ENCODE data around the gene CDH4. TPM values are rescaled to one million over a fixed set of nuclear protein-coding genes. Genes with fewer than 3 reads are reported as not detected.

The CDH4 gene
- total RNA-seq, 1 donor from 2014 or later, result 22.3 TPM

DNA sequence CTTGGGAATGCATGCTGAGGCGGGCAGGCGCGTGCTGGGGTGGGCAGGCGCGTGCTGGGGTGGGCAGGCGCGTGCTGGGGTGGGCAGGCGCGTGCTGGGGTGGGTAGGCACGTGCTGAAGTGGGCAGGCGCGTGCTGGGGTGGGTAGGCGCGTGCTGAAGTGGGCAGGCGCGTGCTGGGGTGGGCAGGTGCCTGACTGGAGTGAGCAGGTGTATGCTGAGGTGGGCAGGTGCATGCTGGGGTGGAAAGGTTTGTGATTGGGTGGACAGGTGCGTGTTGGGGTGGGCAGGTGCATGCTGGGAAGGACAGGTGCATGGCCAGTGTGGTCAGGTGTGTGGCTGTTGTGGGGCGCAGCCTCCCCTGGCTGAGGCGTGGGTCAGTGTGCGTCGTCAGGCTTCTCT is 404.1 kb downstream of the CDH4 start:
- DNase-seq, result no peak

DNA sequence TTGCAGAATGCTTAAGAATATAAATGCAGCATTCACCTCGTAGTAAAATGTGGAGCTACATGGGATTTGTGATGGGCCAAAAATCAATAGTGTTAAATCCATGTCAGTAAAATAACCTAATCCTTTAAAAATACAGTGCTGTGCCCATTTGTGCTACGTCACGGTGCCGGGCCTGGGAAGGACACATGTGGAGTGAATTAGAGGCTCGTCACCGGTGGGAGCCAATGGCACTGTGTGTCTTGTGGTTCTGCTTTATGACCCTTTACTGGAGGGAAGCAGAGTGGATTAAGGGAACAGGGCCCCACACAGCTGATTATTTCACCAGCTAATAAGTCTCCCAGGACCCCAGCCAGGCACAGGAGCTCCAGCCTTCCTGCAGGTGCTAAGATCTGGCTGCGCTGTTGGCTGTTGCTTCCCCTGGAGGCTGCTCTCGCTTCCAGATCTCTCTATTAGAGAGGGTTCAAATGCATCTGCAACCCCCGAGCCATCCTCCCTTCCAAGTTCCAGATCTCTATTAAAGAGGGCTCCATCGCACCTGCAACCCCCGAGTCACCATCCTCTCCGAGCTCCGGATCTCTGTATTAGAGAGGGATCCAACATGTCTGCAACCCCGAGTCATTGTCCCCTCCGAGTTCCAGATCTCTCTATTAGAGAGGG is 405.8 kb downstream of the CDH4 start:
- DNase-seq, result no peak

DNA sequence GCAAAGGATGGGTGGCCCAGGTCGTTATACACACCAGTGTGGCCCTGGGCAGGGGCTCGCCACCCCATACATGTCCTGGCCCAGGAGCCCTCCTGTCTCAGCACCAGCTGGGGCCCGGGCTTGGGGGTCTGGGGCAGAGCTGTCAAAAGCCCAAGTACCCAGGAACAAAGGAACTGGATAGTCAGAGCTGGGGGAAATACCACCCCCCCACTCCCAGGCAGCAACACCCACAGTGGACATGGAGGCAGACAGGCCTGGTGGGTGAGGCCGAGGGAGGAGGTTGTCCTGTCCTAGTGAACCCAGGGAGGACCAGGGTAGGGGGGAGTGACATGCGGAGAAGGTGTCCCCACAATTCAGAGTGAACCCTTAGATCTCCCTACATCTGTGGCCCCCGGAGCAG is 406.5 kb downstream of the CDH4 start:
- no peak for DNase-seq

DNA sequence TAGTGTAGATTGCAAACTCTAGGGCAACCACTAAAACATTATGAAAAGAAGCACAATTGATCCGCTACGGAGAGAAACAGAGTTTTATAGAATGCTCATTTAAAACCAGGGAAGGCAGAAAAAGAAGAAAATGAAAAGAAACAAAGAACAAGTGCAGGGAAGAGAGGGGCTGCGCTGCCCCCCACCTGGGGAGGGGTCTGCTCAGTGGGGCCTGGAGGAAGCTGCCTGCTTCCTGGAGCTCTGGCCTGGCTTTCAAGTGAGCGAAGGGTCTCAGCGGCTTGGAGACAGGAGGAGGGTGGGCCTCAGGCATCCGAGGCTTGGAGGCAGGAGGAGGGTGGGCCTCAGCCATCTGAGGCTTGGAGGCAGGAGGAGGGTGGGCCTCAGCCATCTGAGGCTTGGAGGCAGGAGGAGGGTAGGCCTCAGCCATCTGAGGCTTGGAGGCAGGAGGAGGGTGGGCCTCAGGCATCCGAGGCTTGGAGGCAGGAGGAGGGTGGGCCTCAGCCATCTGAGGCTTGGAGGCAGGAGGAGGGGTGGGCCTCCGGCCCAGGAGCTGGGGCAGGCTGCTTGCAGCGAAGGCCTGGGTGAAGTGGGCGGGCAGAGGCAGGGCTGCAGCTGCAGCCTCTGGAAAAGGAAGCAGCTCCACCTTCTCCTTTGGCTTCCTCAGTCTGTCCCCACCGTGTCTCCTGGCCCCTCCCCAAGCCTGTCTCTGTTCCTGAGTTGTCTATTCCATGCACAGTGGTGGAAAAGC is 407.4 kb downstream of the CDH4 start:
- DNase-seq, result no peak

DNA sequence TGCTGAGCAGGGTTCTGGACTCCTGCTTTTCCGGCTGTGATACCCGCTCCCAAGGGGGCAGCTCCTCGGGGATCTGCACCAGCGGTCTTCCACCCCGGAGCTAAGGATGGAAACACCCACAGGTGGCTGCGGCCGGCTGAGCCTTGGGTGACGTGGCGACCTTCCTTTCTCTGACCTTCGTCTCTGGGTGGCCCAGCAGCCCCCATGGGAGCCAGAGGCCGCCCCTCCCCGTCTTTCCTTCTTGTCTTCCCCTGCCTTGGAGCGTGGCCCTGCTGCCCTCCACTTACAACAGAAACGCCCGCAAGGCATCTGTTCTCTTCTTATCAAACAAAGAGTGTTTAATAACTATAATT is 407.9 kb downstream of the CDH4 start:
- DNase-seq, result no peak

DNA sequence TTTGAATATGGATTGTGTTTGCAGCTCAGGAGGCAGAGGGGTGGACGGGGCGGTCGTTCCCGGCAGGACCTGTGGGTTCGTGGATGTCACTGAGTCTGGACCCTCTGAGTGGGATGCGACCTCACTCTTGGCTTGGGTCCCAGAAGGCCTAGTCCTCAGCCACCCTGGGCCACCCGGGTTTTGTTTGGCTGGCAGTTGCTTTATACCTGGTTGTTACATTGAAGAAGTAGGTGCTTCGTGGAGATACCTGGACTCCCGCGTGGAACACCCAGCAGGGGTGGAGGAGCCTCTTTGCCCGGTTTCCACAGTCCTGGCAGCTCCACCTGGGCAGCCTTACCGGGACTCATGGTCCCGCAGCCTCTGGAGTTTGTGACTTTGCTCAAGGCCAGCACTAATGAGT is 408.5 kb downstream of the CDH4 start:
- DNase-seq, result no peak

DNA sequence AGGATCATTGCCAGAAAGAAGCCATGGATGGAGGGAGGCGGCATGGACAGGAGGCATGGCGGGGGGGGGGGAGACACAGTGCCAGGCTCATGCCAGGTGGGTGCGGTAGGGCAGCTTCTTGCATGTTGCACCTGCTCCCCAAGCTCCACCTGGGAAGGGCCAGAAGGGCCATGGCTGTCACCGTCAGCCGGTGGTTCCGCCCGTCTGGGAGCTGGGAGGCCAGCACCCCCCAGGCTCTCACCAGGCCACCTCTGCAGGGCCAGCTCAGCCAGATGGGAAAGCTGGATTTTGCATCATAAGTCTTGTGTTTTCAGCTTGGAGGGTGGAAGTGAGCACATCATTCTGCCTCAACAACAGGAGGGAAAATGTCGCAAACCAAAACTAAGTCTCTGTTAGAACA is 409.0 kb downstream of the CDH4 start:
- DNase-seq, result no peak

DNA sequence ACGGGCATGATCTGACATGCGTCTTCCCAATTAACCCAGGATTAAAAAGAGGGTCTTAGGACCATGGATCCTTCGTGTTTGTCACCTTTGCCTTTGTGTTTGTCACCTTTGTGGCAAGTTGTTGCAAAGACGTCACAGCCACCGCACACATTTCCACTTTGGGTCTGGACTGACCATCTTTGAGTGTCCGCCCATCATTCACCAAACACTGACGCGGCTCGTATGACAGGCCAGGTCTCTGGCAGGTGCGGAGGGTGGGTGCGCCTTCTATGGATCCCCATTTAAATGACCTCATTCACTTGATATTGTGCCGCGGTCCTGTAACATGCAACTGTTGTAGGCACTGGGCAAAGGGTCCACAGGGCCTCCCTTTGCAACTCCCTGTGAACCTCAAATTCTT is 409.5 kb downstream of the CDH4 start:
- no peak for DNase-seq

DNA sequence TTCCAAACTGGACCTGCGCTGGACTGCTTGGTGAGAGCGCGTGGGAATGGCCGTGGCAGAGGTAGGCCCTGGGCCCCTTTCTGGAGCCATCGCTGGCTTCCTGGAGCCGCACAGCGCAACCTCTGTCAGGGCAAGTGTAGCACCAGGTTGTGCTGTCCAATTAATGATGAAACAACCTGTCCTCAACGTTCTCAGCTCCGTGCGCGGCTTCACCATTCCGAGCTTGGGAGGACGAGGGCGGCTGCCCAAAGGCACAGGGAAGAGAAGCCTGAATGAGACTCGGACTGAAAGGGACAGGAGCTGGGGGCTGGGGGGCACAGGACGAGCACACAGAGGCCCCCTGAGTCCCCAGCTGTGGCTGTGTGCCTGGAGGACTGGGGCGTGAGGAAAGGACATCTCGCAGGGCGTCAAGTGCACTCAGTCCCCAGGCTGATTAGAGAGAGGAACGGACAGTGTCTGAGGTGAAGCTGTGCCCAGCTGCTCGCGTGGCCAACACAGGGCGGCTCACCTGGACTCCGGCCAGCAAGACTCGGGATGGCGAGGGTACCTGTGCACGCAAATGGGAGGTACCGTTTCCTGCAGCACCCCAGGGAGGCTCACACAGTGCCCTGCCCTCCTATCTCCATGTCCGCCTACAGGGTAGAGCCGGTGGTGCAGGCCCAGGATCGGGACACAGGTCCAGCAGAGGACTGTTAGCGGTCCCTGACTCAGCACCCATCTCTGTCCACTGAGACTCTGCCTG is 410.3 kb downstream of the CDH4 start:
- no peak for DNase-seq

DNA sequence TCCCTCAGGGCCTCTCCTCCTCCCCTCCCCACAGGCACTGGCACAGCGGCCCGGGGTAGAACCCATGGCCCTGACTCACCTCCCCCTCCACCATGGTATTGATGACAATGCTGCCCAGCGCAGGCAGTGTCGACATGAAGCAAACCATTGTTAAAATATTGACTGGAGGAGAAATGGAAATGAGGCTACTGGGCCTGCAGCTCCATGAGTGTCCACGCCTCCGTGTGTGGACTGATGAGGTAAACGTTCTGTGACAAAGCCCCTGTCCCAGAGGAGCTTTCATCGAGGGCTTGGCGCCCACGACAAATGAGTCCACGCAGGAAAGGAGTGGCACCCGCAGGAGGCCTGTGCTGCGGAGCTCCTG is 410.9 kb downstream of the CDH4 start:
- DNase-seq, result peak; percentile 20

DNA sequence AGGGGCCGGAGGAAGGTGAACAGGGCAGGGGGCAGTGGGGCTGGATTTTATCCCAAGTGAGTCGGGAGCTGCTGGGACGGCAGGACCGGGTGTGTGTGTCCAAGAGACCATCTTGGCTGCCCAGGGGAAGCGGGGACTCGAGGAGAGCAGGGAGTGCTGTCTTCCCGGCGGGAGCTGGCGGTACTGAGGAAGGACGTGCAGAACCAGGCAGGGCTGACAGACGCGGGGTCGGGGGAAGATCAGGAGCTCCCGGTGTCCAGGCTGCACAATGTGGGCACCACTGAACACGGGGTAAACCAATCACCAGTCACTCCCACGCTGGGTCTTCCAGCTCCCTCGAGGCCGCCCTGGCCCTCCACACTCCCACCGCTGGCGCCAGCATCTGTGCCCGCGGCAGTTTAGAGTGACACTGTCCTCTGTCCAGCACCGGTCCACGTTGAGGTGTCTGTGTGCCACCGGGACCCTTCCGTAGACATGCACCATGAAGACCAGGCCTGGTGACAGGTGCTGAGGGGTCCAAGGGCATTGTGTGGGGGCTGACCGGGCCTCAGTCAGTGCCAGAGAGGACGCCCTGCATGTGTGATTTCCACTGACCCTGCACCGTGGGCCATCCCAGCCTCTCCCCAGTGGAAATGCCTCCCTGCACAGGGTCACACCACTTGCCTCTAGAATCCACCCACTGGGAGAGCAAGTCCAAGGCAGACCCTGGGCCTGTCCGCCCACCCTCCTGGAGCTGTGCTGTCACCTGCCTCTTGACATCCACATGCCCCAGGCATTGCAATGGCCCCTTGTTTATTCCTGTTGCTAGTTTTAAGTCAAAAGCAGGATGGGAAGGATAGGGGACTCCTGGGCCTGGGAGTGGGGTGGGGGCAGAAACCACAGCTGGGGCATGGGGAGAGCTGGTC is 411.7 kb downstream of the CDH4 start:
- DNase-seq, result no peak

DNA sequence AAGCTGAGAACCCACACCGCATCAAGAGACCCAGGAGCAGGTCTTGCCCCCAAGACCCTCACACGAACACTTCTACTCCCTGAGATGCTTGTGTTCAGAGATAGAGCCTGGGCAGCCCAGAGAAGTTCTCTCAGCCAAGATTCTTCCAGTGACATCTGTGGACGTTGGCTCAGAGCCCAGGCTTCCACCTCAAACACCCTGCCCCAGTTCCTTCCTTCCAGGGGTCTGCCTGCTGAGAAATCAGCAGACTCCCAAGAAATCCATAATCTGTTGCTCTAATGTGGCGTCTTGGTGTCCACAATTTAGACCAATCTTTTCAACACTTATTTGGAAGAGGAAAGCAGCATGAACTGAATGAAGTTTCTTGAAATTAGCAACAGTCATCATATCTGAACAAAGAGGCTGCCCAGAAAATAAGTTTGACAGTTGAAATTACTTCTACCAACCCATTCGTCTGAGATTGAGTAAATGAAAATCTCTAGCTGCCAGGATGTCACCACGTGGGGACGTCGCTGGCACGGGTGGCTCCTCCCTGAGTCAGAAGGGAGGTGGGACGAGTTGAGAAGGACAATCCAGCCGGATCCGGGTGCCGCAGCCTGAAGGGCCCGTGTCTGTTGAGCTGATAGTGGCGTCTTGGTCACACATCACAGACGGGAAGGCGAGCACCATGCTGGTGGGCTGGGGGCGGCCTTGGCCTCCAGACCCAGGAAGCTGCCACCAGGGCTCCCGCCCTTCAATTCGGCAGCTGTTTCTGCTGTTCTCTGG is 412.7 kb downstream of the CDH4 start:
- no peak for DNase-seq

DNA sequence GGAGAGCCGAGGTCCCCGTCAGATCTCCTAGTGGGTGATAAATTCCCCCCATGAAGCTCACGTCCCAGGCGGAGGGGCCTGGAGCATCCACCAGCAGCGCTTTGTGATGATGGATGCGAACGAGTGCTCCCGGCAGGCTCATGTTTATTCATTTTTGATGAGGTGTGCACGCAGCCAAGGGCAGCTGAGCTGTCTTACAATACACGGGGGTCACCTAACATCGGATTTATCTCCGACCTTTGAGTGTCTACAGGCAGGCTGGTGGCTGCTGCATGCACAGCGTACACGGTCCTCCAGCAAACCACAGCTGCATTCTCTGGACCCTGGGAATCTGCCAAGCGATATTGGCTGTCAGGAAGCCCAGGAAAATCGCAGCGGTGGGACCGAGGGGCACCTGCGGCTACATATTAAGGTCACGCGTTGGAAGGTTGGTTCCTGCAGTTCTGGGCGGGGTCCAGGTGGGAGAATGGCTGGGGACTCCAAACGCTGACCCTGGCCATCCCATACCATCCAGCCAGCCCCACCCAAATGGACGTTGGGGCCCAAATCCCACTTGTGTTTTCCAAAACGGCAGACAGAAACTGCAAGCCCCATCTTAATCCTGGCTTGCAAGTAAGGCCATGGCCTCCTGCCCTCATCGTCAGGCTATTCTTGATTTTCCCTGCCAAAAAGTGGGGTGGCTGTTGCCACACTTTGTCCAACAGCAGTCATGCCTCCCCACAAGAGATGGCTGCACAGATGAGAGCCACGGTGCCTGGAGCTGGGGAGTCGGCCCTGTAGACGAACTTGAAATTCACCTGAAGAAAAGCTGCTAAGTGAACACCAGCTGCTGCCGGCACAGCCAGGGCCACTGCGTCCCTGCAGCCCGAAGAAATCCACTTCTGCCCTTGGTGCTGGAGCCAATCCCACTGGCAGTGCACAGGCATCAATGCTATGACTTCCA is 413.7 kb downstream of the CDH4 start:
- DNase-seq, result no peak

DNA sequence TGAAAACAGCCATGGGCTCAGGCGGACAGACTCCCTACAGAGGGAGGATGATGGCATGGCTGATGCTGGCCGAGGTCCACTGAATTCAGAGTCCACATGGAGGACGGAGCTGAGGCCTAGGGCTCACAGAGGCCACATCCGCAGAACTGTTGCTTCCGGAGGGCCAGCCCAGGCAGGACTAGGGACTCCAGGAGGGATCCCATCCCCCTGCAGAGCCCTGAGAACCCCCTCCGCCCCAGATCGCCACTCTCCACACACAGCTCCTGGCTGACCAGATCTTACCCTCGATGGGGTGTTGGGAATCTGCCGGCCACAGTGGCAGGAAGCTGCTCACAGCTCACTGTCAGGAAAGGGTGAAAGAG is 414.4 kb downstream of the CDH4 start:
- no peak for DNase-seq

DNA sequence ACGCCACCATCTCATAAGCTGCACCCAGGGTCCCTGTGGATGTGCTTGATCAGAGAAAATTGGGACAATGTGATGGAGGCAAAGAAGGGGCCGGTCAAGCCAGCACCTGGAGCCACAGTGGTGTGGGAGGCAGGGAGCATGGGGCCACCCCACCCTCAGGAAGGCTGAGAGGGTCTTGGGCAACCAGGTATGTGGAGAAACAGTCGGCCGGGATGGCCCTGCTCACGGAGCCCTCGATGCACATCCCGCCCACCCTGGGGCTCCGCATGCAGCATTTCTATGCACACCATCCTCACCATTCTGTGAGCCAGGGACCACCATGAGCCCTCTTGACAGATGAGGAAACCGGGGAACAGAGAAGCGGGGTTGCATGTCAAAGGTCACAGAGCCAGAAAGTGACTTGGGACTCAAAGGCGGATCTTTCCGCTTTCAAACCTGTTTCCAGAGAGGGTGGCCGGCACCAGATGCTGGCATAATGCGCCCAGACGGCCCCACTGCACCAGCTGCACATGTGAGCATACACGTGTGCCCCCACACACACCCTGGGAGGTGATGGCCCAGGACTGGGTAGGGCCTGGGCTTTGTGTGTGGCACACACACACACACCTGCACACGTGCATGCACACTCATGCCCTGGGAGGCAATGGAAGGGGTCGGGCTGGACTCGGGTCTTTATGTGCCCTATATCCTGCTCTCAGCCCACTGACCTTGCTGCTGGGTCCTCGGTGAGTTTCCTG is 415.2 kb downstream of the CDH4 start:
- DNase-seq, result no peak

DNA sequence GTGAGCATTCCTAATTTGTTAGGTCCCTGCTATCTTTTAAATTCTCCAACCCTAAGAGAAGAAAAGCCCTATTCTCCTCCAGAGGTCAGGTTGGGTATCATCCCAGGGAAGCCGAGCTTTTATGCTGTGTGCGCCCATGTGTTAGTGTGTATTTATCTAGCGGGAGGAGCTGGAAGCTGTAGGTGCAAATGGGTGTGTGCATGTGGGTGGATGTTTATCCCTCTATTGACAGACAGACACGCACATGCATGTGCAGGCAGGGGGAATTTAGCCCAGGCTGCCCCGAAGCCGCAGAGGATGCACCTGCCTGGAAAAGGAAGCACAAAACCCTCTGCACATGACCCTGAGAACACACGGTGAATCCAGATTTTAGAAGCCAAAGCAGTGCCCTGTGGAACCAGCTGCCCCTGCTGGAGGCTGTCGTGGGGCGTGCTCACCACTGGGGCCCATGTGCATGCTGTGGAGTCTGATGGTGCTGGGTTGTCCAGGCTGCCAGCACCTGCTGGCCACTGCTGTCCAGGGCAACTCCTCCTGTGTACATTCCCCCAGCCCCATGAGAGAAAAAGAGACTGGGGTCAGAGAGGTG is 416.1 kb downstream of the CDH4 start:
- no peak for DNase-seq

DNA sequence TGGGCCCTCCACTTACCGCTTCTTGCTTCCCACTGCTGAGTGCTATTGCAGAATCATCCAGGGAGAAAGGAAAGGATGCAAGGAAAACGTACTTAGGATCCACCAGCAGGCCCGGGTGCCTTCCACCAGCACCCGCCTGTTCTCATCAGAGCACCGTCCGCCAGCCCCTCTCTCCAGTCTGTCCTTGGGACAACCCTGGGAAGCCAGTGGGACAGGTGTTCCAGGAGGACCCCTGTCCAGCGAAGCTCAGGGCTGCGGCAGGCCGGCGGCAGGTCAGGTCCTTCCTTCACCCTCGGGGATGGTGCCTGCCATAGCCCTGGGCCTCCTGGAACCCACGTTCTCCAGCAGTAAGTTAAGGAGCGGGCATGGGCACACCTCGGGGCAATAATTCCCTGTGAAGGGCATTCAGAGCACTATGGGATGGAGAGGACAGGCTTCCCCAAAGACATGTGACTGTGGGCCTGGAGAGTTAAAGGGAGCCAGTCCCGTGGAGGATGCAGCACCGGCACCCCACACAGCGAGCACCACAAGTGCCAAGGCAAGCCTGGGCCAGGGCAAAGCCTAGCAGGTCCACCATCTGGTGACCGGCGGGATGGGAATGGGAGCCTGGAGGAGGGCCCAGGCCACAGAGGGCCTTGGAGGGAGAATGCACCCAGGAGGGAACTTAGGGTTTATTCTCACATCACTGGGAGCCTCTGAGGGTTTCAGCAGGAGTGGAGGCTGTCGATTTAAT is 416.9 kb downstream of the CDH4 start:
- no peak for DNase-seq

DNA sequence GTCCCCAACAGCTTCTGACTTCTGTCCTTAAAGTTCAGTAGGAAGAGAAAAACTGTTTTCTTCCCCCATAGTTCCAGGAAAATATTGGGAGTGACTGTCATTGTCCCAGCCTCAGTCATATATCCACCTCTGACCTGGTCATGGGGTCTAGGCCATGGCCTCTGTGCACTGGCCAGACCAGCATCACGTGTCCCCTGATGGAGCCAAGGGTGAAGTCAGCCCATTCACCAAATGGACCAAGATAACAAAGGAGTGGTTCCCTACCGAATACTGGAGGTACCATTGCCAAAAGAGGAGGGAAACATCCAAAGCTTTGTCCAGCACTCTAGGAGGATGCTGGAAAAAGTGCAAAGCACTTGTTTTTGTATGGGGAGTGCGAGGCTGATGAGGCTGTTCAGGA is 418.2 kb downstream of the CDH4 start:
- DNase-seq, result no peak

DNA sequence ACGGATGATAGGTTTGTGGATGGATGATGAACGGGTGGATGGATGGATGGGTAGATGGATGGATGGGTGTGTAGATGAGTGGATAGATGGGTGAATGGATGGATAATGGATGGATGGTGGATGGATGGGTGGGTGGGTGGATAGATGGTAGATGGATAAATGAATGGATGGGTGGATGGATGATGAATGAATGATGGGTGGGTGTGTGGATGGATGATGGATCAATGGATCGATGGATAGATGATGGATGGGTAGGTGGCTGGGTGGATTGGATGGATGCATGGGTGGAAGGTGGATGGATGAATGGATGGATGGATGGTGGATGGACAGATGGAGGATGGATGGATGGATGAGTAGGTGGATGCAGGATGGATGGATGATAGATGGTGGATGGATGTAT is 419.5 kb downstream of the CDH4 start:
- DNase-seq, result no peak
